ENCODE results near the gene DPAGT1.

DNA sequence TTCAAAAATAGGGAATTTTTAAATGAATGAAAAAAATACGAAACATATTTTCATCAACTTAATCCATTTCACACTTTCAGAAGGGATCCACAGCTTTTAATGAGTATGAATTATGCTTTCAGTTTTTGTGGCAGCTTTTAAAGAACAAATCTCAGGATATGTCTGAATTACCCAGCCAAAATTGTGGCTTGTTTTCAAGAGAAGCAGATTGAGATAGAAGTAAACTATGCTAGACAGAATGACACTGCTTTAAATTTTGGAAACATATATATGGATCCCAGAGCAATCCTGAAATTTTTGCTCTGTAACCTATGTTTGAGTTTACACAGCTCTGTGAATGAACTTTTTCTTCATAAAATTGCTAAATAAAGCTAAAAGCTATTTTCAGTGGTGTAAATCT, 17.3 kb upstream of the DPAGT1 start:
- TF ChIP-seq CTCF (IDR thresholded peaks at IDR 0.05) (no peak), POLR2A (IDR thresholded peaks at IDR 0.05) (no peak)

All from esophagus squamous epithelium (tissue), 4 donors.